Measurements from ENCODE around the gene SCUBE1.

The SCUBE1 gene

GRCh38 chr22:43387815-43388214, 44.6 kb upstream of the SCUBE1 start:
- DNase-seq (ENCODE audit: low spot score): no peak
- Histone ChIP-seq H3K27ac (no peak overlapping the region), H3K4me3 (no peak overlapping the region)
- no peak for TF ChIP-seq CTCF (IDR thresholded peaks at IDR 0.05)

GRCh38 chr22:43385770-43386641, 42.8 kb upstream of the SCUBE1 start:
- peak; percentile 90 for TF ChIP-seq CTCF (IDR thresholded peaks at IDR 0.05)
- Histone ChIP-seq H3K27ac (no peak overlapping the region), H3K4me3 (no peak overlapping the region)
- no peak for DNase-seq (ENCODE audit: low spot score)

GRCh38 chr22:43384863-43385262, 41.7 kb upstream of the SCUBE1 start:
- DNase-seq (ENCODE audit: low spot score): no peak
- no peak for TF ChIP-seq CTCF (IDR thresholded peaks at IDR 0.05)
- Histone ChIP-seq H3K27ac (no peak overlapping the region), H3K4me3 (no peak overlapping the region)

GRCh38 chr22:43381693-43382092, 38.5 kb upstream of the SCUBE1 start:
- TF ChIP-seq CTCF (IDR thresholded peaks at IDR 0.05): no peak
- Histone ChIP-seq H3K27ac (no peak overlapping the region), H3K4me3 (no peak overlapping the region)
- DNase-seq (ENCODE audit: low spot score): no peak

- Histone ChIP-seq H3K27ac (no peak overlapping the region), H3K4me3 (no peak overlapping the region)
- no peak for DNase-seq (ENCODE audit: low spot score)
- TF ChIP-seq CTCF (IDR thresholded peaks at IDR 0.05): no peak
Measured at GRCh38 chr22:43377896-43378704, 34.9 kb upstream of the SCUBE1 start.

- H3K27ac ChIP-seq: no peak overlapping the region
- H3K4me3 ChIP-seq: no peak overlapping the region
- TF ChIP-seq CTCF (IDR thresholded peaks at IDR 0.05): no peak
- DNase-seq (ENCODE audit: low spot score): no peak
Measured at GRCh38 chr22:43377548-43377895, 34.4 kb upstream of the SCUBE1 start.

Measured in coronary artery (tissue), 2 donors.